Nephron progenitor cell (in vitro differentiated cells): ENCODE data around the gene MACC1.

Experiments
- DNase-seq: peaks from one replicate; pipeline ENCODE4 v3.0.0; 2021
- H3K27ac Mint-ChIP-seq: 2 replicates; pipeline ENCODE4 v1.8.0; 2021; ENCODE audit warnings: mild to moderate bottlenecking, moderate library complexity, mixed read lengths
- H3K27me3 Mint-ChIP-seq: 2 replicates; pipeline ENCODE4 v1.8.0; 2021; ENCODE audit warnings: mild to moderate bottlenecking, low read depth, mixed read lengths; ENCODE audit not compliant: poor library complexity
- H3K36me3 Mint-ChIP-seq: 2 replicates; pipeline ENCODE4 v1.8.0; 2021; ENCODE audit warnings: low read depth, mixed read lengths
- H3K4me1 Mint-ChIP-seq: 2 replicates; pipeline ENCODE4 v1.8.0; 2021; ENCODE audit warnings: mixed read lengths
- H3K4me3 Mint-ChIP-seq: 2 replicates; pipeline ENCODE4 v1.8.0; 2021; ENCODE audit warnings: mild to moderate bottlenecking, moderate library complexity, mixed read lengths
- H3K9me3 Mint-ChIP-seq: 2 replicates; pipeline ENCODE4 v1.8.0; 2021; ENCODE audit warnings: mild to moderate bottlenecking, moderate library complexity, mixed read lengths
- CTCF ChIP-seq: fragments of 200-600 bp; sonication (generic); IDR thresholded peaks from 2 replicates; pipeline ENCODE4 v1.5.0; 2021; ENCODE audit warnings: antibody characterized with exemption

The MACC1 gene

DNA sequence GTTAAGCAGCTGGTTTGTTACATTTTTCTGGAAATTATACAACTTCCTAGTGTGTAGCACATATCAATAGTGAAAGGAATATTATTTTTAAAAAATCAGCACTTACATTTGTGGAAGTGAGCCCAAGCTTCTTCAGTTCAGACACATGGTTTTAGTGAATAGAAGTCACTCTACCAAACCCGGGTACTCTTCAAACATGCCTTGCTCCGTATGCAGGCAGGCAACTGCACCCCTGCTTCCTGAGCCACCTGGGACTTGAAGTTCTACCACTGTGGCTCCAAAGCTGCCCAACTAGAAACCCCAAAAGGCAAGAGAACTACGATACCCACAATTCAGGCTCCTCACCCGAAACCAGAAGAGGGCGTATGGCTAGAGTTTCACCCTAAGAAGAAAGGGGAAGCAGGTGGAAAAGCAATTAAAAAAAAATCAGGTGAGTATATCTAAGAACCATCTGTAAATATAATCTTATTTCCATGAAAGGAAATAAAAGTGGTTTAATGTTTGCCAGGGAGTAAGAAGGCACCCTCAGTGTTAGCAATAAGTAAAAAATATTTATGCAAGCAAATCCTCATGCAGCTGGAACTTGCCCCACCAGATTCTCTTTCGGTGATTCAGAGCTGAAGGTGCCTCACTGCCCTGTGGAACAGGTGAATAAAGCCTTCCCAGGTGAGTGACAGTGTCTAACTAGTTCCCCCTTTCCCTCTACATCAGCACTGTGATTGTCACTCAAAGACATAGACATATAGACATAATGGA lies at the start of gene MACC1:
Gene MACC1 (minus strand): TSS at position 192 of the 756 bp plus-strand sequence. CDS start 55,522 bp downstream, outside the sequence.
- no peak for DNase-seq
- Mint-ChIP-seq H3K4me1 (peaks cover 14% of the 10 kb centered on the region), H3K4me3 (no peak within 1 kb of the TSS), H3K27ac (no peak within 1 kb of the TSS), H3K36me3 (no peaks in the 10 kb centered on the region), H3K27me3 (no peaks in the 10 kb centered on the region), H3K9me3 (peaks cover 11% of the 10 kb centered on the region)
- TF ChIP-seq CTCF: no peak

- H3K36me3 Mint-ChIP-seq: no peaks in the 10 kb centered on the region
- peaks cover 21% of the 10 kb centered on the region for H3K4me1 Mint-ChIP-seq
- no peak for TF ChIP-seq CTCF
- H3K27me3 Mint-ChIP-seq: no peaks in the 10 kb centered on the region
- no peak for DNase-seq
- H3K9me3 Mint-ChIP-seq: peaks cover 3% of the 10 kb centered on the region
- H3K27ac Mint-ChIP-seq: no peak overlapping the region
- no peak overlapping the region for H3K4me3 Mint-ChIP-seq
Observed at GRCh38 chr7:20264623-20265022, 47.4 kb upstream of the MACC1 start.

- H3K27me3 Mint-ChIP-seq: no peaks in the 10 kb centered on the region
- no peak for TF ChIP-seq CTCF
- H3K4me3 Mint-ChIP-seq: no peak overlapping the region
- H3K4me1 Mint-ChIP-seq: no peaks in the 10 kb centered on the region
- H3K9me3 Mint-ChIP-seq: no peaks in the 10 kb centered on the region
- DNase-seq: no peak
- peak overlapping the region; percentile 1 for H3K27ac Mint-ChIP-seq
- no peaks in the 10 kb centered on the region for H3K36me3 Mint-ChIP-seq
Observed at GRCh38 chr7:20260223-20260622, 43.0 kb upstream of the MACC1 start.

DNA sequence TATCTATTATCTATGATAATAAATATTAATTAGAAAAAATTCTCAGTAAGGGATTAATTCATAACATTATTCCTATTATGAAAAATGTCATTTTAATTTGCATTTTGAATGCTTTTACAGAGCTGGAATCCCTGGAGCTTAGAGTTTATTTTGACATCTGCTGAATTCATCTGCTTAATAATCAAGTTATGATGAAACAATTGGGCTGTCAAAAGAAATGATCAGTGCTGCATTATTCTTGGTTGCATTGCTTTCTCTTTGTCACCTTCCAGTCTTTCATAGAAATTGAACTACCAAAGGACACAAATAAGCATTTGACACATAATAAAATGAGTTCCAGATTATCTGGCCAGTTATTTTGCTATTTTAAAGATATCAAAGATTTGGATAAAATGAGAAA lies 40.0 kb upstream of the MACC1 start:
- no peaks in the 10 kb centered on the region for H3K27me3 Mint-ChIP-seq
- no peaks in the 10 kb centered on the region for H3K36me3 Mint-ChIP-seq
- no peak overlapping the region for H3K4me3 Mint-ChIP-seq
- DNase-seq: no peak
- no peaks in the 10 kb centered on the region for H3K9me3 Mint-ChIP-seq
- H3K27ac Mint-ChIP-seq: no peak overlapping the region
- no peak for TF ChIP-seq CTCF
- no peaks in the 10 kb centered on the region for H3K4me1 Mint-ChIP-seq

- Mint-ChIP-seq H3K36me3 (no peaks in the 10 kb centered on the region), H3K4me3 (no peak overlapping the region), H3K27me3 (no peaks in the 10 kb centered on the region), H3K9me3 (no peaks in the 10 kb centered on the region), H3K27ac (no peak overlapping the region), H3K4me1 (no peaks in the 10 kb centered on the region)
- no peak for DNase-seq
- TF ChIP-seq CTCF: no peak
Observed at GRCh38 chr7:20249920-20250319, 32.7 kb upstream of the MACC1 start.

DNA sequence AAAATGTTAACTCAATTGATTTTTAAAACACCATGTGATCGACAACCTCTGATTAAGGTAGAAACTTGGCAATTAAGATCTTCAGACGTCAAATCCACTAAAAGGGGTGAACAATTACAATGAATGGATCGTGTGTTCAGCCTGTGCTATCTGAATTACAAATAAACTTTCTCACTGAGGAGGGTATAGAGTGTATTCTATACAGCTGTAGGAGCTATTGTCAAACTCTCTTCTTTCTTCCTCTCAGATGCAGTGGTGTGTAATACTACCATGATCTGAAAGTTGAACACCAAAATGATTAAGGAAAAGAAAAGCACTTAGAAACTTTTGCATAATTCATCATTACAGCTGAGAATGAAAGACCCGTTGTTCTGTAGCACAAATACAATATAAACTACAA lies 32.2 kb upstream of the MACC1 start:
- no peaks in the 10 kb centered on the region for H3K4me1 Mint-ChIP-seq
- no peak overlapping the region for H3K4me3 Mint-ChIP-seq
- H3K27ac Mint-ChIP-seq: no peak overlapping the region
- H3K9me3 Mint-ChIP-seq: no peaks in the 10 kb centered on the region
- no peak for TF ChIP-seq CTCF
- no peaks in the 10 kb centered on the region for H3K36me3 Mint-ChIP-seq
- DNase-seq: no peak
- no peaks in the 10 kb centered on the region for H3K27me3 Mint-ChIP-seq
